SU-DHL-6 (cell line): ENCODE measurements around the gene SCRN2.

Source experiments
- H2AFZ ChIP-seq: fragments of 200-600 bp; sonication (generic); 2 replicates; pipeline ENCODE4 v1.6.1; 2014; ENCODE audit warnings: low read depth, mild to moderate bottlenecking, moderate library complexity, mixed read lengths, antibody characterized with exemption, low read length; ENCODE audit not compliant: severe bottlenecking
- H3F3A ChIP-seq: fragments of 200-600 bp; shearing (Covaris generic); 2 replicates; pipeline ENCODE4 v1.6.0; 2016; ENCODE audit warnings: antibody characterized with exemption, mild to moderate bottlenecking; ENCODE audit not compliant: insufficient read depth
- H3K27ac ChIP-seq: fragments of 200-600 bp; sonication (generic); 2 replicates; pipeline ENCODE4 v1.5.1; 2016; ENCODE audit warnings: low read depth, mild to moderate bottlenecking, low read length, moderate library complexity, mixed read lengths
- H3K27me3 ChIP-seq: fragments of 200-600 bp; sonication (generic), shearing (Covaris generic); 2 replicates; pipeline ENCODE4 v1.6.0; 2014; ENCODE audit warnings: mild to moderate bottlenecking, low read length
- H3K36me3 ChIP-seq: fragments of 200-600 bp; sonication (generic); 2 replicates; pipeline ENCODE4 v1.6.1; 2014; ENCODE audit warnings: mild to moderate bottlenecking, low read length, mixed read lengths
- H3K4me2 ChIP-seq: fragments of 300-600, 200-600 bp; shearing (Covaris generic), sonication (generic); 2 replicates; pipeline ENCODE4 v1.6.0; 2014; ENCODE audit warnings: low read length, low read depth, mild to moderate bottlenecking; ENCODE audit not compliant: poor library complexity, severe bottlenecking
- H3K4me3 ChIP-seq: fragments of 200-600 bp; sonication (generic); 2 replicates; pipeline ENCODE4 v1.5.1; 2014; ENCODE audit warnings: antibody characterized with exemption, low read length, mild to moderate bottlenecking, mixed read lengths; ENCODE audit not compliant: insufficient read depth, poor library complexity, severe bottlenecking
- H3K79me2 ChIP-seq: fragments of 200-600 bp; sonication (generic); 2 replicates; pipeline ENCODE4 v1.6.1; 2014; ENCODE audit warnings: mild to moderate bottlenecking, low read length, moderate library complexity; ENCODE audit not compliant: insufficient read depth
- H3K9ac ChIP-seq: fragments of 200-600 bp; sonication (generic); 2 replicates; pipeline ENCODE4 v1.7.0; 2014; ENCODE audit warnings: mild to moderate bottlenecking, low read length
- H3K9me2 ChIP-seq: fragments of 200-600 bp; sonication (generic); replicated peaks from 2 replicates; pipeline ENCODE4 v1.6.1; 2014; ENCODE audit warnings: low read length; ENCODE audit not compliant: insufficient read depth
- H3K9me3 ChIP-seq: fragments of 200-600 bp; sonication (generic); 2 replicates; pipeline ENCODE4 v1.6.1; 2014; ENCODE audit warnings: low read length, mixed read lengths; ENCODE audit not compliant: insufficient read depth
- H4K20me1 ChIP-seq: fragments of 200-600 bp; sonication (generic); 2 replicates; pipeline ENCODE4 v1.6.1; 2014; ENCODE audit warnings: low read depth, mild to moderate bottlenecking, antibody characterized with exemption, low read length, moderate library complexity, mixed read lengths
- EZH2phosphoT487 ChIP-seq: fragments of 200-600 bp; sonication (generic), shearing (Covaris generic); conservative IDR thresholded peaks from 2 replicates; pipeline ENCODE4 v1.6.1; 2018; ENCODE audit warnings: mild to moderate bottlenecking, antibody characterized with exemption, low read length, moderate library complexity, mixed read lengths
- TF ChIP-seq, protein P1 (sequence below): fragments of 200-600 bp; sonication (generic); IDR thresholded peaks from one replicate; pipeline ENCODE4 v1.5.1; 2017; ENCODE audit warnings: antibody characterized with exemption, mild to moderate bottlenecking, low read length, moderate library complexity; ENCODE audit not compliant: insufficient read depth, poor library complexity, severe bottlenecking

The SCRN2 gene

DNA sequence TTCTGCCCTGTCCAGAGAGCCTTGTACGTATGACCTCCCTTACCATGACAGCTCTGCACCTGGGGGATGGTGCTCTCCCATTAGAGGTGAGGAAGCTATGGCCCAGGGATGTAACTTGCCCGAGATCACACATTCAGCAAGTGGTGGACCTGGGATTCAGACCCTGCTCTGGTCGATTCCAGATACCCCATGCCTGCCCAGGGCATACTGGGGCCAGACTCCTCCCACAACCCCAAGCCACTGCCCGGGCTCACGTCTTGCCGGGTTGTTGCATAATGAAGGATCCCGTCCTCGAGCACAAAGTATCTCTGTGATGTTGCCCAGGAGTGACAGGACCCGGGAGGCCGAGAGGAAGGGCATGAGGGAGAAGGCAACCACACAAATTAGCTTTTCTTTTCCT is 21.6 kb downstream of the SCRN2 start:
- Histone ChIP-seq H3K79me2 (peaks cover 12% of the 10 kb centered on the region; the same call in 1 of the 2 replicates), H3F3A (no peaks in the 10 kb centered on the region), H3K9me2 (no peaks in the 10 kb centered on the region), H3K9ac (no peak overlapping the region), H4K20me1 (no peaks in the 10 kb centered on the region), H3K27ac (no peak overlapping the region), H3K4me3 (no peak overlapping the region), H3K4me2 (no peak overlapping the region), H2AFZ (no peak overlapping the region), H3K27me3 (no peaks in the 10 kb centered on the region), H3K36me3 (no peaks in the 10 kb centered on the region), H3K9me3 (no peaks in the 10 kb centered on the region)
- TF ChIP-seq, protein P1, sequence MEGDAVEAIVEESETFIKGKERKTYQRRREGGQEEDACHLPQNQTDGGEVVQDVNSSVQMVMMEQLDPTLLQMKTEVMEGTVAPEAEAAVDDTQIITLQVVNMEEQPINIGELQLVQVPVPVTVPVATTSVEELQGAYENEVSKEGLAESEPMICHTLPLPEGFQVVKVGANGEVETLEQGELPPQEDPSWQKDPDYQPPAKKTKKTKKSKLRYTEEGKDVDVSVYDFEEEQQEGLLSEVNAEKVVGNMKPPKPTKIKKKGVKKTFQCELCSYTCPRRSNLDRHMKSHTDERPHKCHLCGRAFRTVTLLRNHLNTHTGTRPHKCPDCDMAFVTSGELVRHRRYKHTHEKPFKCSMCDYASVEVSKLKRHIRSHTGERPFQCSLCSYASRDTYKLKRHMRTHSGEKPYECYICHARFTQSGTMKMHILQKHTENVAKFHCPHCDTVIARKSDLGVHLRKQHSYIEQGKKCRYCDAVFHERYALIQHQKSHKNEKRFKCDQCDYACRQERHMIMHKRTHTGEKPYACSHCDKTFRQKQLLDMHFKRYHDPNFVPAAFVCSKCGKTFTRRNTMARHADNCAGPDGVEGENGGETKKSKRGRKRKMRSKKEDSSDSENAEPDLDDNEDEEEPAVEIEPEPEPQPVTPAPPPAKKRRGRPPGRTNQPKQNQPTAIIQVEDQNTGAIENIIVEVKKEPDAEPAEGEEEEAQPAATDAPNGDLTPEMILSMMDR: no peak
- no peak for TF ChIP-seq EZH2phosphoT487

DNA sequence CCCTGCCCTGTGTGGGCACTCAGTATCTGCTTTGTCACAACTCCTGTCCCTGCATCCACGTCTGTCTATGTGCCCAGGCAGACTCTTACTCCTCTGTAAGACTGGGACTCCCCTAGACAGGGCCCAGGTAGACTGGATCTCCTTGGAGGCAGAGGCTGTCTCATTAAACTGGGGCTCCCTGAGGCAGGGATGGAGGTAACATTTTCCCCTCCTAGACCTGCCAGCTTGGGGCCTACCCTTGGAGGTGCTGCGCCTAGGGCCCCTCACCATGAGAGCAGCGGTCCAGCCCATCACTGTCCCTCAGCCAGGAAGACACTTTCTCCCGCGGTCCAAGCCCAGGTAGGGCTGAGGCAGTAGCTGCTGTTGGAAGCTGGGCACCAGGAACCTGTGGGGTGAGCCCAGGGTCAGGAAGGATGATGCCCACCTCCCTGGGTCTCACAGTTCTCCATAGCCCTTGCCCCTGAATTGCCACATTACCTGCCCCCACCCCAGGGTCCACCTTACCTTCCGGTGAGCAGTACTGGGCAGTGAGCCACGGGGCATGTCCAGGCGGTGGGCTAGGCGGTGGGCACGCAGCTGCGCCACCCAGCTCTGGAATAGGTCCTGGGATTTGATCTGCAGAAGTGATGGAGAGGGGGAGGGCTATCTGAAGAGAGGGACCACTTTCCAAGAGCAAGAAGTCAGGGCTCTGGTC is 22.9 kb downstream of the SCRN2 start:
- no peak overlapping the region for H3K4me3 ChIP-seq
- H3K36me3 ChIP-seq: no peaks in the 10 kb centered on the region
- H3F3A ChIP-seq: no peaks in the 10 kb centered on the region
- no peak overlapping the region for H3K4me2 ChIP-seq
- H4K20me1 ChIP-seq: no peaks in the 10 kb centered on the region
- peaks cover 12% of the 10 kb centered on the region; the same call in 1 of the 2 replicates for H3K79me2 ChIP-seq
- H3K27ac ChIP-seq: no peak overlapping the region
- H3K27me3 ChIP-seq: no peaks in the 10 kb centered on the region
- H2AFZ ChIP-seq: no peak overlapping the region
- no peaks in the 10 kb centered on the region for H3K9me3 ChIP-seq
- no peak overlapping the region for H3K9ac ChIP-seq
- no peaks in the 10 kb centered on the region for H3K9me2 ChIP-seq
- TF ChIP-seq, protein P1: no peak
- no peak for TF ChIP-seq EZH2phosphoT487

DNA sequence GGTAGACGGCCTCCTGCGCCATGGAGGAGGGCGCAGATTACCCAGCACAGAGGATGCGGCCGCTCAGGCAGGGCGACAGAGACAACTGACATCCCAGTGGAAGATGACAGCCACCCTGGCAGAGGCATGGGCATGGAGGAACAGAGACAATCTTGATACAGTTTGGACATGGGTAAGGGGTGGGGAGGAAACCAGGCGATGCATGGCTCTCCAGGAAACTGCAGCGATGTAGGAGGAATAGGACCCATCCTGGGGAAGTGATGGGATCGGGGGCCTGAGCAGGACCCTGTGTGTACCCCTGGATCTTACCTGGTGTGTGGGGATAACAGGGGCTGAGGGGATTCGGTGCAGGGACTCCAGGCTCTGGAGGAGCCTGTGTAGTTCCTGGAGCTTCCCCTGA is 24.1 kb downstream of the SCRN2 start:
- Histone ChIP-seq H3K9me3 (no peaks in the 10 kb centered on the region), H3K9me2 (no peaks in the 10 kb centered on the region), H3K79me2 (peaks cover 12% of the 10 kb centered on the region; the same call in 1 of the 2 replicates), H3K36me3 (no peaks in the 10 kb centered on the region), H3K27me3 (no peaks in the 10 kb centered on the region), H3F3A (no peaks in the 10 kb centered on the region), H2AFZ (no peak overlapping the region), H3K4me3 (no peak overlapping the region), H4K20me1 (no peaks in the 10 kb centered on the region), H3K9ac (no peak overlapping the region), H3K4me2 (no peak overlapping the region), H3K27ac (no peak overlapping the region)
- TF ChIP-seq EZH2phosphoT487: no peak
- TF ChIP-seq, protein P1: no peak
